Hypothalamus (tissue), 51 donors: Measurements from ENCODE around the gene PTK6.
"Not testable (repeated sequence)": the region's sequence is repeated elsewhere in the genome, so short reads cannot be mapped to it uniquely, and the experiment has no call there.

Experiments used
- DNase-seq, 51 donors: peaks; one replicate each; lab custom pipeline; 2025; lab: John Stamatoyannopoulos, UW

Gene PTK6

DNA sequence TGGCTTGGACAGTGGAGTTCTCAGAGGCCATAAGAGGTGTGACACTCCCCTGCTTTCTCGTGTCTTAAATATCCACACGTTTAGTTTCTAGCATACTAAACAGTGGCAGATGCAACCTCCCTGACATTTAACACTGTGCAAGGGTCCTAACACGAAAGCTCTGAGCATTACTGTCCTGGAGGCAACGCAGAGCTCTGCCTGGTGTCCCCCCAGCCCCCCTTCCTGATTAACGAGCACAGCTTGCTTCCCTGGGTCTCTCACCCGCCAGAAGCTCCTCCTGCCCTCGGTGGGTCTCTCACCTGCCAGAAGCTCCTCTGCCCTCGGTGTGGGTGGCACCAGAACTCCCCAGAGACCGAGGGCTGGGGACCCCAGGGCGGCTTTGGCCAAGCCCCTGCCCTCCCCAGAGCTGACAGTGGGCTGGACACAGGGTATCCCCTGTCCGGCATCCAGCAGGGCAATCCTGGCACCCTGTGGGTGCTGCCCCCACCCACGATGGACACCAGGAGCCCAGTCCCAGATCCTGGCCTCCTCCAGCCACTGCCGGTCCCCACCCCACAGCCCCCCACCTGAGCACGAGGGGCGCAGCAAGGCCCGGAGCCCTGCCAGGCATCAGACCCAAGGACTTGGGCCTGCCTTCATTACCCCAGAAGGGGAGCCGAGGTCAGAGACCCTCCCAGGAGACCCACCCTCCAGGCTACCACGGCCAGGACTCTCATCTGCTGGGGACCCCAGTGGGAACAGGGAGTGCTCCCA is 52.3 kb downstream of the PTK6 start:
- DNase-seq = no peak

DNA sequence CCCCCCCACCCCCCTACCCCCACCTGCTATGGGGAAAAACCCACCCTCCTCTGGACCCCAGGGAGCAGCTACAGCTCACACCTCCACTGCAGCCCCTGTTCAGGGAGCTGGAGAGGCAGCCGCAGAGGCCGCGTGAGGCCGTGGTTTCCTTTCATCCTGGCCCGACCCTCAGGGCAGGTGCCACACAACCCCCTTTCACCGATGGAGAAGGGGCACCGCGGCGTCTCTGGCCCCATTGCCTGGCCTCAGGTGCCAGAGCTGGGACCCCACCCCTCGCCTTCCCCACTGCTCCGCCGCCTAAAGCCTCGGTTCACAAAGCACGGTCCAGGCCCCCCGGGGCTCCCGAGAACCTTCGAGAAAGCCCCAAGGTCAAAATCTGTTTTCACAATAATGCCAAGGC is 52.9 kb downstream of the PTK6 start:
- no peak for DNase-seq

DNA sequence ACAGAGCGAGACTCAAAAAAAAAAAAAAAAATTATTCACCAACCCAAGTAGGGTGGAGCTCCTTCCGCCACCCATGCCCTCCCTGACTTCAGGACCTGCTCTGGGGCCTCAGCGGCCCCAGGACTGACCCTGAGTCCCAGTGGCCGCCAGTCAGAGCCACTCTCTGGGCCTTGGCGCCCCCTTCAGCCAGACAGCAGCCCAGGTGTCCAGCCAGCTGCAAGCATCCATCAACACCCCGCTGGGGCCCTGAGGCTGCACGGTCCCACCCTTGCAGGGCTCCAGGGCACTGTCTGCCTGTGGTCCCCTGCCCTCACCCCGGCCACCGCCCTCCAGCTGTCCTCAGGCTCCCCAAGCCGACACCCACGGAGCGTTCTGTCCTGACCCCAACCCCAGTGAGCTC is 53.3 kb downstream of the PTK6 start:
- DNase-seq = no peak

DNA sequence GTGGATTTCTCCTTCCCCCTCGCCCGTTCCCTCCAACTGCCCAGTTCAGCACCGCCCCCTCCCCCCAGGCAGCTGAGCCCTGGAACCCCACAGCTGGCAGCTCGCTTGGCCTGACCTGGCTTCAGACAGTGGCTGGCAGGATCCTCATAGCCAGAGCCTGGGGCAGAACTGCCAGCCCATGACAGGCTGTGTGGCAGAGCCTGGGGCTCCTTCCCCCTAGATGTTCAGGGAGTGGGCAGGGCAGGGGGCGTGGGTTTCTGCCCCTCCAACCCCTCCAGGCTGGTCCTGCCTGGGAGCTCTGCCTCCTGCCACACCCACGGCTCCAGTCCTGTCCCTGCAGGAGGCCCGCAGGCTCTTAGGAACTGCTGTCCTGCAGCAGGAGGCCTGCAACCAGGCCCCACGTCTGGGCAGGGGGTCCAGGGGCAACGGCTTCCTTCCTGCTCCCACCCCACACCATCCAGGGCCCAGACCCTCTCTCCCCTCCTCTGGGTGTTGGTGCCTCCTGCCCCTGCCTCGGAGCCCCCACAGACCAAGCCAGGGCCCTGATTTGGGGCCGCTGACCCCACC is 55.1 kb downstream of the PTK6 start:
- DNase-seq = peak in 1 of 51 donors; percentile 10

DNA sequence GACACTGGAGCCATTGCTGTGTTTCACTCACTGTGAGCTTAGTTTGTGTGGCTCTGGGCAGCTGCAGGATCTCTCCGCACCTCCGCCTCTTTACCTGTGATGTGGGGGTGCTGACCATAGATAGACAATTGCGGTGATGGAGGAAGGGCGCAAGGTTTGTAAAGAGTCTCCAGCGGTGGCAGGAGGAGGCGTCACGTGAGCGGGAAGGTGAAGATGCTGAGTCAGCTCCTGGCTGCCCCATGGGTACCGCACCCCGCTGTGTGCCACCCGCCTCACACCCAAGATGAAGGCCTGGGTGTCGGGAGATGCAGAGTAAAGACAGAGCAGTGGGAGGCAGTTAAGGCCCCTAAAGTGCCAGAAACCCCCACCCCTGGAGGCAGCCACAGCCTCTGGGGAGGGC is 55.7 kb downstream of the PTK6 start:
- no peak for DNase-seq

DNA sequence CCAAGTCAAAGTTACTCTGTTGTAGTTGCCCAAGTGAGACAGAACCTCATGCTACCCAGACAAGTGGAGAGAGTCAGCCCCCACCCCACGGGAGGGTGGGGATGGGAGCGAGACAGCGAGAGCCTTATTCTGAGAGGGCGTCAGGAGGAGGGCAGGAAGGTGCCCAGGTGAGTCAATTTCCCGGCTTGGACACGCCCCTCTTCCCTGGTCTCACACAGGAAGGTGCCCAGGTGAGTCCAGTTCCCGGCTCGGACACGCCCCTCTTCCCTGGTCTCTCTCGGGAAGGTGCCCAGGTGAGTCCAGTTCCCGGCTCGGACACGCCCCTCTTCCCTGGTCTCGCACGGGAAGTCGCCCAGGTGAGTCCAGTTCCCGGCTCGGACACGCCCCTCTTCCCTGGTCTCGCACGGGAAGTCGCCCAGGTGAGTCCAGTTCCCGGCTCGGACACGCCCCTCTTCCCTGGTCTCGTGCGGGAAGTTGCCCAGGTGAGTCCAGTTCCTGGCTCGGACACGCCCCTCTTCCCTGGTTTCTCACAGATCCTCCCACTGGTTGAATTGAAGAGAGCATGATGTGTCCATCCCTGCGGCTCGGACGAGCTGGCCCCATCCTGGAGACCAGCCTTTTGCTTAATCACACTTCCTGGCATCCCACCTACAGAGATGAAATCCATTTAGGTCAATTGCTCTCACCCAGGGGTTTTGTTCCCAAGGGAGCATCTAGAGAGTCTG is 57.3 kb downstream of the PTK6 start:
- not testable (repeated sequence) for DNase-seq

DNA sequence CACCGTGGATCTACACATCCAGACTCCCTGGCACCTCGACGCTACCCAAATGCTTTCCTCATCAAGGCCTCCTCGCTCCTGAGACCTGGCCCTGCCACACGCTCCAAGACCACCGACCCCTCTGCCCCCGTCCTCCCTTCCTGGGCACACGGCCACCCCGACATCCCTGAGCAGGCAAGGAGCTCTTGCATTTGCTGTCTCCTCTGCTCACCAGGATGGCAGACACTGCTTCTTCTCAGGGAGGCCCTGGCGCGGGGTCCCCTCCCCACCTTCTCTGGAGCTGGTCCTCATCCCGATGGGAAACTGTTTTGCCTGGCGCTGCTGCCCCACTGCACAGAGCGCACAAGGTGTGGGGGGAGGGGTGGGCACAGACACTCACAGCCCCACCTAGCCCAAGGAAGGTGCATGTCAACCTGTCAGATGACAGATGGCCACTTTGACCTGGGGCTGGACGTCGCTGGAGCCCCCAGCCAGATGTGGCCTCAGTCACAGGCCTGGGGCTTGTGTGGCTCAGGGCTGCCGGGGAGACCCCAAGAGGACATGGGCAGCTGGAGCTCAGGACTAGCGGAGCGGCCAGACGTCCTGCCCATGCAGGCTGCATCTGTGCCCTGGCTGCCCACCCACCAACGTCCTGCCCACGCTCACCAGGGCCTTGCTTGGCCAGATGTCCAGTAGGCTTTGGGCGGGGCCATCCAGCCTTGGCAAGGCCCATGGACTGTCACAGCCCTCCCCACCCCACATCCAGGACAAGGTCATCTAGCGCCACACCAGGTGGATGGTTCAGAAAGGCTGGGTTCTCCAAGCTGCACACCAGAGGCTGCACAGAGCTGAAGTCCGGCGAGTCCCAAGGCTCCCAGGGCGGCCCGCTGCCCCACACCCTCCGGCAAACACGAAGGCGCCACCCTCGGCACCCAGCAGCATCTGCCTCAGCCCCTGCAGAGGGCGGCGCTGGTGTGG is 58.6 kb downstream of the PTK6 start:
- no peak for DNase-seq
